T-helper 2 cell (primary cell): ENCODE results near the gene CLBA1.

Experiments used
- DNase-seq, 5 experiments: peaks; one replicate each; pipeline versions ENCODE4 v3.0.0 to v3.0.0-alpha.2; 2012 to 2022

CLBA1 gene

DNA sequence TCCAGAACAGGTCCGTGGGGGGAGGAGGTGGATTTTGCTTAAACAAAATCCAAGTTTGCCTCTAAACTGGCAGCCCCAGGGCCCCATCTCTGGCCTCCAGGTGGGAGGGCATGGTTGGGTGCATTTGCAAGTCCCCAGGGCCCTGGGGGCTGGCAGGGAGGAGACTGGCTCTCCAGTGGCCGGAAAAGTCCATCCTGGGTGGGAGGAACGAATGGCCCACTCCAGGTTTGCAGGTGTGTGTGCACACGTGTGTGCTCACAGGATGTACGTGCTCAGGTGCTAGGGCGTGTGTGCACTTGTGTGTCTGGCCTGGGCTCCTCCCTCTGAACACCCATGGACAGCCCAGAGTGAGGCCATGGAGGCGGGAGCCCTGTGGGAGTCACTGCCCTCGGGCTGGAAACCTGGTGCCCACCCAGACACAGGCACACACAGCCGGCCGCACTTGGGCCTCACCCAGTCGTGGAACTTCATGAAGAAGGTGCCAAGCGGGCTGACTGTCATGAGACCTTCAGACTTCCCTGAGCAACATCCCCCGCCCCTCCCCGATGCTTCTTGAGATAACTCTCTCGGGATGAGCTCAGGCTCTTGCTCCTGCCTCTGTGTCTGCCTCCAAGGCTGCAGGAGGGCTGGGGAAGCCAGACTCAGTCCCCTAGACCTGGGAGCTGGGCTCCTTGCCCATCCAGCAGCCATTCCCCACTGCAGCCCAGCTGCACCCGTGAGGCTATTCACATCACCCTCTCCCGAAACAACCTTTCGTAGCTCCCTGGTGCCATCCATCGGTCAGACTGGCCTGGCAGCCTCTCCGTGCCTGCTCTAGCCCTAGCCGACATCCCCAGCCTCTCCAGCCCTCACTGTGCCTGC is 16.8 kb upstream of the CLBA1 start:
- no peak for DNase-seq

DNA sequence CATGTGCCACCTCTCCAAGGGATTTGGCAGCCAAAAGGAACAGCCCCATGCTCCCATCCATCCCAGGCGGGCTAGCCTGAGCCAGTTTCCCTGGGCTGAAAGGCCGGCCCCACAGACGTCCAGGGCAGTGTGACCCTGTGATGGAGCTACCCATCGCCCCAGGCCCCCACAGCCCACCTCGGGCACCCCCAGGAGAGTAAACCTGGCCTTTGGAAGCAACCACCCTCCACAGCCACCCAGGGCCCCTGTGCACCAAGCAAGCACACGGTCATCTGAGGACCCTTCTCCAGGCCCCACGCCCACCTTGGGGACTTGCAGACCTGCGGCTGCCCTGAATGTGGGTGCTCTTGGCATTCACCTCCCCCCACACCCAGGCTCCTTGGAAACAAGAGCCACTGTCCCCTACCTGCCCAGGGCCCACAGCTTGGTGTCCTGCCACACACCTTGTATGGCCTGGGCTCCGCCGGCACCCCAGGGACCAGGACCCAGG is 15.8 kb upstream of the CLBA1 start:
- no peak for DNase-seq

DNA sequence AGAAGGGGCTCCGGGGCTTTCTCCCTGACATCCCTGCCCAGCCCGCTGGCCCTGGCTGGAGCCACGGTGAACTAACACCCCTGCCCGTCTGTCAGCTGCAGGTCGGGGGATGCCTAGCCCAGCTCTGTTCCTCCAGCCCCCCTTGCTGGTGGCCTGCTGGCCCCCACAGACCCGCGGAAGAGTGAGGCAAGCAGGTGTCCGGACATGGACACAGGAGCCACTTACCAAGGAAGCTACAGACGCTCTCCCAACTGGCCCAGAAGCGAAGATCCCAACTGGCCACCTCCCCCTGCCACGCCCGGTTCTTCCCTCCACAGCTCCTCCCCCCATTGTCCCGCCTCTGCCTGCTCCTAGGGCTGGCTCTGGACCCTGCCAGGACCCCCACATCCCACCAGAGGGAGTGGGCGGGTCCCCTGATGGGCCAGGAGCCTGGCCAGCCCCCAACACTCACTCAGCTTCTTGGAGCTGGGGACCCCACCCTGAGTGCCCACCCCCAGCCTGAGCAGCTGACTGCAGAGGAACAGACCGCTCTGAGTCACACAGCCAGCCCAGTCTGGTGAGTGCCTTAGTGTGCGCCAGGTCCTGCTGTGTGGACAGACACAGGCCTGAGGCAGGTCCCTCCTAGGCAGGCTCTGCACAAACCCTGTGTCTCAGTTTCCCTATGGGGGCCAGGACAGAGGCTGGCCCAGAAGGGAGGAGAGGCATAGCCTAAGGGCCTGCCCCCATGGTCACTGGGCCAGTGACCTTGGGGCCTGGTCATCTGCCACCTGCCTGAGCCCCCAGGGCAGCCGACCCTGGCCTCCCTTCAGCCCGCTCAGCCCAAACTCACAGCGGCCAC is 15.1 kb upstream of the CLBA1 start:
- no peak for DNase-seq

DNA sequence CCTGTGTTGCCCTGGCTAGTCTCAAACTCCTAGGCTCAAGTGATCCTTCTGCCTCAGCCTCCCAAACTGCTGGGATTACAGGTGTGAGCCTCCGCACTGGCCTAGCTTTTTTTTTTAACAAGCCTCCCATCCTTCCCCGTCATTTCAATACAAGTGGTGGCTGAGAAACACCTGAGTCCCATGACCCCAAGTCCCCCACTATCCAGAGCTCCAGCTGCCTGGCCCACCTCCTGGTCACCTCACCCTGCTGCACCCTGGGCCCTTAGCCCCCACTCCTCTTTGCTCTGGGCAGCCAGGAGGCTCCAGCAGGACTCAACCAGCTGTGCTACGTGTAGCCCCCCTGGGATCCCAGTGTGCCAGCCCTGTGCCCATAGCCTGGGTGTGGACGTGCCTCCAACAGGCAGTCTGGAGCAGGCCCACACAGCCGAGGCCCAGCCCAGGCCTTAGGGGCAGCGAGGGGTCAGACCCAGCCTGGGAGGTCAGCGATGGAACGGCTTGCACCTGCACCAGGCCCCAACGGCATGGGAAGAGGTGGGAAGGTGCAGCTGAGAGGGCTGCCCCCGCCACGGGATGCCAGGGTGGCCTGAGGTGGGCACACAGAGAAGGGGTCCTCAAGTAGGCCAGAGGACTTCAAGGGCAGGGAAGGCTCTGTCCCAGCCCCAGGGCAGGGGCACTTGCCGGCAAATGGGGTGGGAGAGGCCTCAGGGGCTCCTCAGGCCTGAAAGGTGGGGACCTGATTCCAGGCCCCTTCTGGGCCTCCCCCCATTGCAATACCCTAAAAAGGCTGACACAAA is 13.9 kb upstream of the CLBA1 start:
- DNase-seq: no peak

DNA sequence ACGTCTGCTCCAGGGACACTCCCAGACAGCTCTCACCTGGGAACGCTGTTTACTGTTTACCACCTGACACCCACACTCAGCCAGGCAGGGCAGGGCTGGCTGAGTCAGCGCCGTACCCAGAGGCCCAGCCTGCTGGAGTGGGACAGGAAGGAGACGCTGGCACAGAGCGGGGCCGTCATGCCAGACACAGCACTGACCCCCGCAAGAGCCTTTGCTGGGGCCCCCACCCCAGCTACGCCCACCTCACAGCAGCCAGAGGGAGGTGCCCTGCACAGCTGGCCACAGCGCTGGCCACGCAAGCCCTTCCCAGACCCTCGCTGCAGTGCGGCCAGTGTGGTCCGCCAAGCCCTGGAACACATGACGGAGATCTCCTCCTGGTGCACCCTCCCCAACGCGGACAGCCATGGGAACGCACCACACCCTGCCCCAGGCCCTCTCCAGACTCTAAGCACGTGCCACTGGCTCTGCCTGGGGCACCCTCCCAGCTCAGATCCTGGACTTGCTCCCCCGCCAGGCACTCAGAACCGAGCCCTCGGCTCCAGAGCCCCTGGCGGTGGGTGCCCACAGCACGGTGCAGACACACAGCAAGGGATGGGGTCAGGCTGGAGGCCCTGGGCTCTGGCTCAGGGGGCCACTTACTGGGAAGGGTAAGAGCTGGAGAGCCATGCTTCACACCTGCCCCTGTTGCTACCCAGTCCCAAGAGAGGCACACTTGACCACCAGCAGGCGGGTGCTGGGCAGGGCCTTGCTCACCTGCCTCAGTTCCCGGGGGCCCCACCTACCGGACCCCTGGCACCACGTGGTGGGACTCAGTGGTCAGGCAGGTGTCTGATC is 13.1 kb upstream of the CLBA1 start:
- no peak for DNase-seq

DNA sequence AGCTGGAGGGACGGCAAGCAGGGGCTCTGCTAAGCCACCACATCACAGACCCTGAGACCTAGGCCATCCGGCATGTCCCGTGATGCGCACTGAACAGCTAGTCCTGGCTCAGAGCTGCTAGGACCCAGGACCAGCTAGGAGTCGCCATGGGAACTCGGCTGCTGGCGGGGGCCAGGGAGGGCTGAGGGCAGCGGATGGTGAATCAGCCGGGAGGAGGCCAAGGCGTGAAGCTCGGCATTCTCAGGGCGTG is 12.5 kb upstream of the CLBA1 start:
- no peak for DNase-seq

DNA sequence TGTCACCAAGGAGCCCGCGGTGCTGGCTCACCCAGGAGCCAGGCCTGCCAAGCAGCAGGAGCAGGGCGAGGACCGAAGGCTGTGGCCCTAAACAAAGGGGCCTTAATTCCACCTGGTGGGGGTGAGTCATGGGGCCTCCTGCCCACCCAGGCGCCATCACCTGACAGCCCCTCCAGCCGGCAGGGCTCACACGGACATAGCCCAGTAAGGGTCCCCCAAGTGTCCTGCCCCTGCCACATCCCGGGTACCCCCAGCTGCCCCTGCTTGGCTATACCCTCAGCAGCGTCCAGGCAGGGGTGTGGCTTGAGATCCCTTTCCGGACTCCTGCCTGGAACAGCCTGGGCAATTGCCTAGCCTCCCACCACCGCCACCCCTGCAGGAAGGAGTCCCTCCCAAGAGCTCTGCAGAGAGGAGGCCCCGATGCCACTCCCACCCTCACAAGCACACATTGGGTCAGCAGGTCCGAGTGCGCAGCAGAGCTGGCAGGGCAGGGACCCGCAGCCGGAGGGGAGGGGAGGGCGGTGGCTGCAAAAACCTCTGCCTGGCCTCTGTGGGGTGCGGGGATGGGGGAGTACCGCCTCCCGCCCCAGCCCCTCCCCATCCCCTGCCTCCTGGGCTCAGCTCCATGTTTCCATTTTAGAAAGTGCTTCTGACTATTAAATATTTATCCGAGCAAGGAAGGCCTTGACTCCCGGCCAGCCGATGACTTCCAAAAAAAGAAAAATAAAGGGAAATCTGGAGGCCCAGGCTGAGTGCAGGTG is 12.0 kb upstream of the CLBA1 start:
- DNase-seq: no peak

DNA sequence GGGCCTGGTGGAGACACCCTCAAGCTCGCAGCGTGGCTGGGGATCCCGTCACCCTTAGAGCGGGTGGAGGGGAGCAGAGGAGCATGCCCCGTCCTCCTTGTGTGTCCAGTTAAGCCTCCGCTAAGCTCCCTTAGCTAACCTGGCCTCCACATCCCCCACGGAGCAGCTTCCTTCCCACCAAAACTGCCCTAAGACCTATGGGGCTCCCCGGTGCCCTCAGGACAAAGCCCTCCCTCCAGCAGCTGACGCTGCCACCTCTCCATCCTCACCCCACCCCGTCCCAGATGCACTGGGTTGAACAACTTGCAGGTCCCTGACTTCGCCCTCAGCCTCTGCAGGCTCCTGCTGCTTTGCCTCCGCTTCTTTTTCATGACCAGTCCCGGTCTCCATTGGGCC is 11.4 kb upstream of the CLBA1 start:
- DNase-seq: no peak

DNA sequence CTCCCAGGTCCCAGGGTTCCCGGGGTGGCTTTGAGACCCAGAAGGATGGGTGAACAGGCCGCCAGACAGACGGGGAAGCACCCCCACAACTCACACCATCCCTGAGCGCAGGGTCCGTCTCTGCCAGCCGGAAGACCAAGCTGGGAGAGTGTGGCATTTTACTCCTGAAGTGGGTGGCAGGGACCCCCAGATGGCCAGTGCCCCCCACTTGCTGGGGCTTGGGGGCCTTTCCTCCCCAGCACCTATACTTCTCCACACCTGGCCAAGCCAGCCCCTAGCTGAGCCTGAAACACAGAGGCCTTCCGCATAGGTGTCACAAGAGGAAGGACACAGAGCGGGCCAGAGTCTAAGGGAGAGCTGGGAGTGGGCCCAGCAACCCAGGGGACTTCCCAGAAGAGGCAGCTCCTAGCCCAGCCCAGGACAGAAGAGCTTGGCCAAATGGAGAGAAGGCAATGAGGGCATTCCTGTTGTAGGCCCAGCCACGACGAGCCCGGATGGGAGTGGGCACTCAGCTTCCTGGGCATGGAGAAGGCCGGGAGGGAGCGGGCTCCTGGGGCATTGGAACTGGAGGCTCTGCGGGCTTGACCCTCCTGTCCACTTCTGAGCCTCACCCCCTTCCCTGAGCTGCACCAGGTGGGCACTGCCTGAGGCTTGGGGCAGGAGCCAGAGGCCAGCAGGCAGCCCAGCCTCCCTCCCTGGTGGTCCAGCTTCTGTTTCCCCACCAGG is 10.8 kb upstream of the CLBA1 start:
- DNase-seq: peak in 1 of 5 experiments; percentile 3

DNA sequence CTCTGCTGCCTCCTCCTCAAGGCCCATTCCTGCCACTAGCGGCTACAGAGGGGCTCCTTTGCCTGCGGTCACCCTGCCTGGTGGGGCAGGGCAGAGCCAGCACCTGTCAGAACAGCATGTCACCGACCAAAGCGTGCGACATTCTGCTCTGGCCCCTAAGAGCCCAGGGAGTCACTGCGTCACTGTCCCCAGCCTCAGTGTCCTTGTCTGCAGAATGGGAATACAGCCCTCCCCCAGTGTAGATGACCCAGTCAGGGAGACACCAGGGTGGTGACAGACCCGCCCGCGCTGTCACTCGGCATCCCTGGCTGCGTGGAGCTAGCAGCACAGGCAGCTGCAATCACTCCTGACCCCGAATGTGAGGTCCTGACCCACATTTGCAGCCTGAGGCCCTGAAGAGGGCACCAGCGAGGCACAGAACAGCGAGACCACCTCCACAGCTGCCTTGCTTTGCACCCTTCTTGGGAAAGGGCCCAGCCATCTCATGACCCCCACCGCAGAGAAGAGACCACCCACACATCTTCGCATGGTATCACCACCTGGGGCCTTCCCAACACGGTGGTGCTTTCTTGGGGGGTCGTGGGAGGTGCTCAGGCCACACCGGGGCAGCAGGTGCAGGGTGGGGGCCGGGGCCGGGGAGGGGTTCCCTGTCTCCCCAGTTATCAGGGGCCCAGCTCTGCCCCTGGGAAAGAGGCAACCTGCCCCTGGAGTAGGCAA is 9.9 kb upstream of the CLBA1 start:
- peak in 3 of 5 experiments; percentile 3 to 37 (median 4) for DNase-seq

DNA sequence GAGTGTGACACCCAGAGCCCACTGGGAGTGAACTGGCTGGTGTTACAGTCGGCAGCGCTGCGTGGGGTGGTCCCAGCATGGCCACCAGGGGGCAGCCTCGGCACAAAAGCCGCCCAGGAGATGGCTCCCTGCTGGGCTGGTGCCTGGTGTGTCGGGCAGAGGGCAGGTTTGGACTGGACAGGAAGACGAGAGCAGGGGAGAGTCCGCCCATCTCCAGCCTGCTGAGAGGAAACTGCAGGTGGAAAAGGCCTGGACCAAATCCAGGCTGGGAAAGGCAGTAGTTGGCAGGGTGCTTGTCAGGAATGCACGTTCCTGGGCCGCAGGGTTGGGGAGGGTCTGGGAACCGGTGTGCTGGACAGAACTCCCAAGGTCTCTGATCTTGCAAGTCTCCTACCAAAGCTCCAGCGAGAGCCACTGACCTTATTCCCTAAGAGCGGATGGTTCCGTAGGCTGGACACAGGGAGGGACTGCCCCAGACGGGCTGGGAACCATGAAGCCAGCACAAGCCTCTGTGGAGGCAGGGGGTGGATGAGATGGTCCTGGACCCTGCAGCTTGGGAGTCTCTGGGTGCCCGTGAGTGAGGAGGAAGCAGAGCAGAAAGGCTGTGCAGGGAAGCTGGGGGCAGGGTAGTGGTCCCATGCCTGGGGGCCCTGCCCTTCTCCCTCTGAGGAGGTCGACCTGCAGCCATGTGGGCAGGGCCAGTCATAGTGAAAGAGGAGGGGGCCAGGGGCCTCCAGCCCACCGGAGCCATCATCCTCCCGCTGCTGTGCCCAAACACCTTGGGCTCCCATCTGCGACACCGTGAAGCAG is 9.2 kb upstream of the CLBA1 start:
- peak; percentile 67 to 83 (median 79) for DNase-seq

DNA sequence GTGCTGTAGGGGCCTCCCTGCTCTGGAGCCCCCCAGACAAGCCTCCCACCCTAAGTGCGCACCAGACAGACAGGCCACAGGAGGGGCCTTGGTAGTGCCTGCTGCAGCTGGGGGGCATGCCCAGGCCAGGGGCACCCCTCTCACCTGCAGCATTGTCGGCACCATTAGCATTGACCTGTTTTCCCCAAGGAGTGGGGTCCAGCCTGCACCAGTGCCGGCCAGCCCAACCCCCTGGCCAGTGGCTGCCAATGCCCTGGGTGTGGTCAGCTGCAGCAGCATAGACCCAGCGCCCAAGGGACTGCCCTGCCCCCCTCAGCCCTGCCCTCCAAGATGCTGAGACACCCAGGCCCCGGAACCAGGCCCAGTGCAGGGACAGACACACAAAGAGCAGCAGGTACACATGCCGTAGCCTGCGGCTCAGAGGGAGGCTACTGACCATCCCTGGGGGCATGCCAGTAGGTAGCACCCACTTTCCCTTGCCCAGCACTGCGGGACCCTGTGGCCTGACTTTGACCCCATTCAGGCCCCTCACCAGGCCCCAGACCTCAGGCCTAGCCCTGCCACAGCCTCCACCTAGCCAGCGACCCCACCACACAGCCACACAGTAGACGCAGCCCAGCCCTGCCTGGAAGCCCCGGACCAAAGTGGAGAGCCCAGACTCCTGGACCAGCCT is 8.4 kb upstream of the CLBA1 start:
- peak in 2 of 5 experiments; percentile 0 to 7 for DNase-seq

DNA sequence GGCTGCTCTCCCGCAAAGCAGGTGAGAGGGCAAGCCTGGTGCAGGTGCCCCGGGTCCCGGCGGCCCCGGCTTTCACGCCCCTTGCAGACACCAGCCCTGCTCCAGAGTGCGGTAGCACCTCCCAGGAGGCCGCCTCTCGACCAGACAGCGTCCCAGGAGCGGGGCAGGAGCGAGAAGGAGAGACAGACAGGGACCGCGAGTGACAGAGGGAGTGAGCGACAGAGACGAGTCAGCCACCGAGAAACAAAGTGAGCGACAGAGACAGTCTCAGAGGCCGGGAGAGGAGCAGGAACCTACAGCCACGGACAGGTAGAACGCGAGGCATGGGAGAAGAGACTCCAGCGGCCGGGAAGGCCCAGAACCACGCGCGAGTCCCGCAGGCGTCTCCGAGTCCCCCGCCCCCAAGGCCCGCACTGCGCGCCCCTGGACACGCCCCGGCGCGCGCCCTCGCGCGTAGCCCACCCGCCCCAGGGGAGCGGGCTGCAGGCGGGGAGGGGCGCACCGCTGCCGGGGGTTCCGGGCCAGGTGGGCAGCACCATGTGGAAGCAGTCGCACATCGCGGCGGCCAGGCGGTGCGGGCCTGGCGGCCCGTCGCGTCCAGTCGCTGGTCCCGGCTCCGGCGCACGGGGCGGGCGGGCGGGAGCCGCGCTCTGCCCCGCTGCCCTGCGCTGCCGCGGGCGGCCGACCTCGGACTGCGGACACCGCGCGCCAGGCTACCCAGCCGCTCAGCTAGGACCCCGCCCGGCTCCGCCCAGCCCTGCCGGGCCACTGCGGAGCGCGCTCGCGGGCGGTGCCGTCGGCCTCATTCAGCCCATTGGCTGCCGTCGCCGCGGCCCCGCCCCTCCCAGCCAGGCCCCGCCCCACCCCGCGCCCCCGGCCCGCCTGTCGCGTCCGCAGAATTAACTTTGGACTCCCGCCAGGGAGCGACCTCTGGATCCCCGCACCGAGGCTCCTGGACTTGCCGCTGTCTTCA is 7.6 kb upstream of the CLBA1 start, which contains the start of gene AHNAK2:
Gene AHNAK2 (minus strand): TSS at position 694 of the 973 bp plus-strand sequence. CDS start 137 bp downstream, at position 557.
- DNase-seq: peak in 4 of 5 experiments; percentile 30 to 59 (median 44)

DNA sequence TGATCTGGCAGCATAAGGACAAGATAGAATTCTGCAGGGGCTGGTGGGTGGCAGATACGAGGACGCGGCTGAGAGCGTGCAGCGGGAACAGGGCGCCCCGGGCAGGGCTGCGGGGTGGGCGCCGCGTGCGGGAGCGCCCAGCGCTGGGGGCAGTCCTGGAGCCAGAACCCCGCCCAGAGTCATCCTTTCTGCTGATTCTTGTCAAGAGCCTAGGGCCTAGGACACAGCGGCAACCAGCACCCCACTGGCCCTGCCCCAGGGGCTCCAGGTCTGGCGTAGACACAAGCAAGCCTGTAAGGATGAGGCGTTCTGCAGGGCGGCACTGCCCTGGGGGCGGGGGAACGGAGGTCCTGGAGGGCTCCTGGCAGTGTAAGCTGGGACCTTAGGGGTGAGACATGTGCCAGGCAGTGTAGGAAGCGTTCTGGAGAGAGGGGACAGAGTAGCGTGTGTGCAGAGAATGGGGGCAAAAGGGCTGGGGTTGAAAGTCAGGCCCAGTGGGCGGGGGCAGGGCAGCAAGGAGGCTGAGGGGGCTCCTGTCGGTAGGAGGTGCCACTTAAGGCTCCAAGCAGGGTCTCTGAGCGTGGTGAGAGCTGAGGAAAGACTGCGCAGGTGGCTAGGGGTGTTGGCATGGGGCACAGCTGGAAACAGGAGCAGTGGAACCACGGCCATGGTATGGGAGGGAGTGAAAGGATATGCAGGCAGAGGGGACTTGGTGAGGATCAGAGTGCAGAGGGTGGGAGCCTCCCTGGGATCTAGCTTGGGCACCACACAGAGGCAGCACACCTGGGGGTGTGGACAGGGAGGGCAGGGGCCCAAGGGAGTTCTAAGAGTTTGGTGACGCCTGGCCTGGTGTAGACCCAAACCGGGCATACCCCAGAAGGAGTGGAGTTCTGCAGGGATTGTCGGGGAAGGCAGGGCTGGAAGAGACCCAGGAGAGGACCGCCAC is 6.6 kb upstream of the CLBA1 start:
- DNase-seq: no peak

DNA sequence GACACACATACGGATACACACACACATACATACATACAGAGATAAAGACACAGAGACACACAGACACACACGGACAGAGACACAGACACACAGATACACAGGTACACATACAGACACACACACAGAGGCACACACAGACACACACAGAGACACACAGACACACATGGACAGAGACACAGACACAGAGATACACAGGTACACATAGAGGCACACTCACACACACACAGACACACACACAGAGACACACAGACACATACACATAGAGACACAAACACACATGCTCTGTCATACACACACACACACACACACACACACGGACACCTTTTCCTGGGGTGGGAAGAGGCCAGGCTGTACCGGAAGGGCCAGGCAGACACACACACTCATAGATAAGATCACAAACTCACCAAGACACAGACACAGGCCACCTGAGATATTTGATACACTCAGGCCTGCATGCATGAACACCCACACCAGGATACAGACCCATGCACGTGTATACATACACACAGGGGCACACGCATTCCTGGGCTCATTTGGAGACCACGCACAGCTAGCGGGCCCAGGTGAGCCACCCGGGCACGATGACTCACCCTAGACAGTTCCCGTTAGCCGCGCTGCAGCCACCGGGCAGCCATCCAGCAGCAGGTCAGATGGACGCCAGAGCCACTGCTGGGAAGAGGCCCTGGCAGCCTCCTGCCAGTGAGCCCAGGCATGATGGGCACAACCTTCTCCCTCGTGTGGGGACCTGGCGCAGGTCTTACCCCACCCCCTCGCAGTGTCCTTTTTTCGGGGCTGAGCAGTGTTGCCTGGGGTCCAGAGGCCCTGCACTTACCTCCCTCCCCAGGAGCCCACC is 5.6 kb upstream of the CLBA1 start:
- no peak for DNase-seq
